Measurements from ENCODE around the gene FLT4.

FLT4 gene

GRCh38 chr5:180643191-180643851 lies 6.1 kb downstream of the FLT4 start:
- DNase-seq (ENCODE audit: low read depth, low spot score) = no peak

DNA sequence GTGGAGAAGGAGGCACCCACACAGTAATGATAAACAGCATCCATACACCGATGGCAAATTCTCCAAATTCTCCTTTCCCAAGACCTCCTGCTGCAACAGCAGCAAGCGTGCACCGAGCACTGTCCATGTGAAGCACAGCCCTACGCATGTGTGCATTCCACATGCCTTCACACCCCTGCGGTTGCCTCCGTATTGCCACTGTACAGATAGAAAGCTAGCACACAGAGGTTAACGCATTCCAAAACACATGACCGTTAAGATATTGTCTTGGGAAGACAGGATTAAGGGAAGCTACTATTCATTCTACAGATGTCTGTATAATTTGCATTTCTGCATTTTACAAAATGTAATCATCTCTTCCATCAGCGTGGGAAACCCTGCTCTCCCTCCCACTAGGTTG lies 6.6 kb downstream of the FLT4 start:
- DNase-seq (ENCODE audit: low read depth, low spot score) = no peak

DNA sequence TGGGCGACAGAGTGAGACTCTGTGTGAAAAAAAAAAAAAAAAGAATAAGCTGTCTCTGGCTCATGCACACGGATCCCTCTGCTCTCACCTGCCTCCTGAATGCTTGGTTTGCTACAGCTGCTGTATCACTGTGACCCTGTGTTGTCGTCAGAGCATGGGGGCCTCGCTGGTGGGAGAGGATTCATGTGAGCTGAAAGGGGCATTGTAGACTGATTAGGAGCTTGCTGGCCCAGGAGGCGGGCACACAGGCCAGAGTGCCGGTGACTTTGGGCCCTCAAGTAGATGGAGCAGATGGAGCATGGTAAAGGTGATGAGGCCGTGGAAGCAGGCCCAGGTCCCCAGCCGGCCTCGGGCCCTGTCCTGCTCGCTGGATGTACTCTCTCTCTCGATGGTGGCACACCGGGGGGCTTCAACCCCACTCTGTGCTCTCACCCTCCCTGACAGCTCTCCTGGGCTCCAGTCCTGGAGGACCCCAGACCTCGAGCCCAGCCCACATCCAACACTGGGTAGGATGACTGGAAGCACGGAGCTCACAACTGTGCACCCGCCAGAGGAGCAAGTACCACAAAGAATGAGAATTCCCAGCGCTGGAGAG lies 7.1 kb downstream of the FLT4 start:
- DNase-seq (ENCODE audit: low read depth, low spot score) = no peak

GRCh38 chr5:180641566-180641900 lies 7.9 kb downstream of the FLT4 start:
- no peak for DNase-seq (ENCODE audit: low read depth, low spot score)

DNA sequence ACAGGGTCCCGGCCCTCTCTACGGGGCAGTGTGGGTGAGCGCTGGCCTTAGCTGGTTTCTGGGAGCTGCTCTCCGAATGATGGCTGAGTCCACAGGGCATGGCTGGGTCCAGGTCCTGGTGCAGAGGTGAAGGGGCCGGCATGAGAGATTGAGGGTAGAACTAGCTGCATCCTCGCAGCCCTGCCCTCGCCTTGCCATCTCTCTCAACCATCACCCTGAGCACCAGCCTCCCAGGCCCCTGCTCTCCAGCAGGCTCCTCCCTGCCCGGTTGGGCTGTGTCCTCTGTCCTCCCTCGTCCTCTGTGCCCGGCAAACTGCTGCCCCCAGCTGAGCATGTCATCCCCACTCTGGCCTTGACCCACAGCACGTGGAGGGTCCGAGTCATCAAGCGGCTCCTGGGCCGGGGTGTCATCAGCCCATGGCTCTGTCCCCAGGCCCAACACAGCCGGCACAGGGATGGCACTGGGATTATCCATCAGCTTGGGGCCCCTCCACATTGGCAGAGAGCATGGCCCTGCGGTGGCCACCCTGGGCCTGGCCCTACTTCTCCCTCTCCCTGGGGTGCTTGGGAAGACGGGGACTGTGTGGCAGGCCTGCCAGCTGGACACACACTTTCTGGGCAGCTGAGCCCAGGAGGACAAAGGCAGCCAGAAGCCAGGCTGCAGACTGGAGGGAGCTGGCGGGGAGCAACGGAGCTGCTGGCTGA lies 8.4 kb downstream of the FLT4 start:
- DNase-seq (ENCODE audit: low read depth, low spot score) = no peak

DNA sequence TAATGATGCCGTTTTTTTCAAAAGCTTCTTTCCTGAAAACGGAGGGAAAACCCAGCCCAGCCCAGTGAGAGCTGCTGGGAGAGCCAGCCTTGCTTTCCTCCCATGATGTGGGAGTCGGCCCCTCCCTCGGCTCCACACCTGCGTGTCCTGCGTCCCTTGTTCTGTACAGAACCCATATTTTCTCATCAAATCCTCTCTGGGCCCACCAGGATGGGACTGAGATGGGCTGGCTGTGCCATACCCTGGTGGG lies 8.9 kb downstream of the FLT4 start:
- DNase-seq (ENCODE audit: low read depth, low spot score) = no peak

GRCh38 chr5:180639741-180640610 lies 9.4 kb downstream of the FLT4 start:
- no peak for DNase-seq (ENCODE audit: low read depth, low spot score)

GRCh38 chr5:180639287-180639686 lies 10.1 kb downstream of the FLT4 start:
- no peak for DNase-seq (ENCODE audit: low read depth, low spot score)

- no peak for DNase-seq (ENCODE audit: low read depth, low spot score)
Observed at GRCh38 chr5:180637962-180638680, 11.3 kb downstream of the FLT4 start.

GRCh38 chr5:180636403-180637075 lies 12.9 kb downstream of the FLT4 start:
- no peak for DNase-seq (ENCODE audit: low read depth, low spot score)

DNA sequence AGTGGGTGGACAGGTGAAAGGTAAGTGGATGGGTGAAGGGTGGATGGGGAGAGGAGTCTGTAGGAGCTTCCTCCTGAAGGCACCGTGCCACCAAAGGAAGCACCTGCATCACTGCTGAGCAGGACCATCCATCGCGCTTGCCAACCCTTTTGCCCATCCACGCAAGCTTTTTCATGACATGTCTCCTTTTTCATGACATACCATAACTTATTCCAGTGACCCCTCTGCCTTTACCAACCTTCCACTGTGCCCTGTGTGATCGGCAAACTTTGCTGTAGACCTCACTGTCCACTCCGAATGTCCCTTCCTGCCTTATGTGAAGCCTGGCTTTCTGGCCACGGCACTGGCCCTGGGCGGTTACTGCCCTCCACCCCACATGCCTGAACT lies 13.4 kb downstream of the FLT4 start:
- no peak for DNase-seq (ENCODE audit: low read depth, low spot score)

- no peak for DNase-seq (ENCODE audit: low read depth, low spot score)
Observed at GRCh38 chr5:180633283-180634177, 15.9 kb downstream of the FLT4 start.

GRCh38 chr5:180632768-180633167 lies 16.6 kb downstream of the FLT4 start:
- DNase-seq (ENCODE audit: low read depth, low spot score) = no peak

GRCh38 chr5:180631549-180632383 lies 17.6 kb downstream of the FLT4 start:
- DNase-seq (ENCODE audit: low read depth, low spot score) = no peak

DNA sequence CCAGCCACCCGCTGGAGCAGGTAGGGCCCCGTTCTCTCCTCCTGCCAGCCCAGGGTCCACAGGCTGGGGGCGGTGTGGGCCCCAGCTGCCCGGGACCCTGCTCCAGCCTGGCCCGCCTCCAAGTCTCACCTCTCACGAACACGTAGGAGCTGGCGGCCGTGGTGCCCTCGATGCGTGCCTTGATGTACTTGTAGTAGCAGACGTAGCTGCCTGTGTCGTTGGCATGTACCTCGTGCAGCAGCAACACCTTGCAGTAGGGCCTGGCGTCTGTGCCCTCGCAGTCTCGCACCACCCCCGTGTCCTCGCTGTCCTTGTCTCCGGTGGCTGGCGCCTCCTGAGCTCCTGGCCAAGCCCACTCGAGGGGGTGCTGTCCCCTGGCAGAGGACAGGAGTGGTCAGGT lies 19.0 kb downstream of the FLT4 start:
- DNase-seq (ENCODE audit: low read depth, low spot score) = no peak

- no peak for DNase-seq (ENCODE audit: low read depth, low spot score)
Observed at GRCh38 chr5:180629831-180630382, 19.5 kb downstream of the FLT4 start.

DNA sequence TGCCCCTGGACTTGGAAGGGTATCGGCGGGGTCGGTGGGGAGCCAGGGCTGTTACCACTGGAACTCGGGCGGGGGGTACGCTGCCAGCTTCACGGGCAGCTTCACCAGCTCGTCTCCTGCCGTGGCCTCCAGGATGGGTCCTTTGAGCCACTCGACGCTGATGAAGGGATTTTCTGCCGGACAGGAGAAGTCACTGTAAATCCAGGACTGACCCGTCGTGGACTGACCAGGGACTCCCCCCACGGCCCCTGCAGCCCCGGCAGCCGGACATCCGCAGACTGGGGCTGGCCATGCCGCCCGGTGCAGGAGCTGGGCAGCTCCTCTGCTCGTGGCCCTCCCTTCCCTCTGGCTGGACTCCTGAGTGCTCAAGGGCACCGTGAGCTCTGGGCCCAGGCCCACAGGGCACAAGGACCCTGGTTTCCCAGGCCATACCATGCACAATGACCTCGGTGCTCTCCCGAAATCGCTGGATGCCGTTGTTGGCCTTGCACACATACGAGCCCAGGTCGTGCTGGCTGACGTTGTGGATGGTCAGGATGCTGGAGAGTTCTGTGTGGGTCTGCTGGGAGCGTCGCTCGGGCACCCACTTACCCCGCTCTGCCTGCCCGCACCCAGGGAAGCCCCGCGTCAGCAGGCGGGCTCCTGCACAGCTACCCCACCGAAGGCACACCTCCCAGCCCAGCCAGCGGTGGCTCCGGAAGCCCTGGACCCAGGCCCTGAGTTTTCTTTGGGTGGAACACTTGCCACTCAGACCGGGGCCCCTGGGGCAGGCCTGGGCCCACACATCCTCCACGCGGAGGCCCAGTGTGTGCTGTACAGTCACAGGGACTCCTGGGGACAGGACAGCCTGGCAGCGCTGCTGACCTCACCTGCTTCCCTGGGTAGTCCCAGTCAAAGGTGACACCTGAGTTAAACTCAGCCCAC lies 20.3 kb downstream of the FLT4 start:
- DNase-seq (ENCODE audit: low read depth, low spot score) = no peak

GRCh38 chr5:180628211-180628610 lies 21.2 kb downstream of the FLT4 start:
- DNase-seq (ENCODE audit: low read depth, low spot score) = no peak
